ENCODE data around the gene SPG7. TPM values are rescaled to one million over a fixed set of nuclear protein-coding genes. Genes with fewer than 3 reads are reported as not detected.
A peak's percentile ranks its signal among the peaks of the same experiment; 100 is the strongest.

Gene SPG7
- total RNA-seq, 1 experiment from 2014 or later = 141 TPM

- H3K27me3 Mint-ChIP-seq (ENCODE audit: low read depth) = no peaks in the 10 kb centered on the region
- POLR2A ChIA-PET = no interaction called here
- CTCF ChIA-PET = interaction anchor here (1.3 kb wide), 1 partner anchor 48 kb away, joined by 4 read pairs; no protein-coding TSS in a partner anchor
- H3K36me3 Mint-ChIP-seq = no peaks in the 10 kb centered on the region
- peak overlapping the region; percentile 28 for H3K27ac Mint-ChIP-seq
- TF ChIP-seq FOXK1 (CRISPR knock-in tag; IDR thresholded peaks at IDR 0.05) (no peak), NR2C2 (CRISPR knock-in tag; IDR thresholded peaks at IDR 0.05) (no peak), ZNF396 (CRISPR knock-in tag; IDR thresholded peaks at IDR 0.05; ENCODE audit: borderline replicate concordance) (no peak), ZNF121 (CRISPR knock-in tag; IDR thresholded peaks at IDR 0.05) (no peak), AFF4 (CRISPR knock-in tag; IDR thresholded peaks at IDR 0.05; ENCODE audit: borderline replicate concordance) (no peak), CBFB (CRISPR knock-in tag; IDR thresholded peaks at IDR 0.05; ENCODE audit: low read depth) (no peak), ZNF219 (CRISPR knock-in tag; IDR thresholded peaks at IDR 0.05; ENCODE audit: borderline replicate concordance) (no peak), AR (CRISPR knock-in tag; IDR thresholded peaks at IDR 0.05) (no peak), IRF2 (CRISPR knock-in tag; IDR thresholded peaks at IDR 0.05; ENCODE audit: borderline replicate concordance, low read depth) (no peak), ZNF317 (CRISPR knock-in tag; IDR thresholded peaks at IDR 0.05; ENCODE audit: borderline replicate concordance, low read depth) (no peak), ZNF138 (CRISPR knock-in tag; conservative IDR thresholded peaks at IDR 0.05) (no peak), TP53 (CRISPR knock-in tag; IDR thresholded peaks at IDR 0.05) (no peak), ZNF425 (CRISPR knock-in tag; conservative IDR thresholded peaks at IDR 0.05) (no peak), HMGXB4 (CRISPR knock-in tag; IDR thresholded peaks at IDR 0.05) (no peak)
- TF ChIP-seq, protein P1, sequence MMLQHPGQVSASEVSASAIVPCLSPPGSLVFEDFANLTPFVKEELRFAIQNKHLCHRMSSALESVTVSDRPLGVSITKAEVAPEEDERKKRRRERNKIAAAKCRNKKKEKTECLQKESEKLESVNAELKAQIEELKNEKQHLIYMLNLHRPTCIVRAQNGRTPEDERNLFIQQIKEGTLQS (CRISPR knock-in tag; conservative IDR thresholded peaks at IDR 0.05) = no peak
- TF ChIP-seq, protein P2, sequence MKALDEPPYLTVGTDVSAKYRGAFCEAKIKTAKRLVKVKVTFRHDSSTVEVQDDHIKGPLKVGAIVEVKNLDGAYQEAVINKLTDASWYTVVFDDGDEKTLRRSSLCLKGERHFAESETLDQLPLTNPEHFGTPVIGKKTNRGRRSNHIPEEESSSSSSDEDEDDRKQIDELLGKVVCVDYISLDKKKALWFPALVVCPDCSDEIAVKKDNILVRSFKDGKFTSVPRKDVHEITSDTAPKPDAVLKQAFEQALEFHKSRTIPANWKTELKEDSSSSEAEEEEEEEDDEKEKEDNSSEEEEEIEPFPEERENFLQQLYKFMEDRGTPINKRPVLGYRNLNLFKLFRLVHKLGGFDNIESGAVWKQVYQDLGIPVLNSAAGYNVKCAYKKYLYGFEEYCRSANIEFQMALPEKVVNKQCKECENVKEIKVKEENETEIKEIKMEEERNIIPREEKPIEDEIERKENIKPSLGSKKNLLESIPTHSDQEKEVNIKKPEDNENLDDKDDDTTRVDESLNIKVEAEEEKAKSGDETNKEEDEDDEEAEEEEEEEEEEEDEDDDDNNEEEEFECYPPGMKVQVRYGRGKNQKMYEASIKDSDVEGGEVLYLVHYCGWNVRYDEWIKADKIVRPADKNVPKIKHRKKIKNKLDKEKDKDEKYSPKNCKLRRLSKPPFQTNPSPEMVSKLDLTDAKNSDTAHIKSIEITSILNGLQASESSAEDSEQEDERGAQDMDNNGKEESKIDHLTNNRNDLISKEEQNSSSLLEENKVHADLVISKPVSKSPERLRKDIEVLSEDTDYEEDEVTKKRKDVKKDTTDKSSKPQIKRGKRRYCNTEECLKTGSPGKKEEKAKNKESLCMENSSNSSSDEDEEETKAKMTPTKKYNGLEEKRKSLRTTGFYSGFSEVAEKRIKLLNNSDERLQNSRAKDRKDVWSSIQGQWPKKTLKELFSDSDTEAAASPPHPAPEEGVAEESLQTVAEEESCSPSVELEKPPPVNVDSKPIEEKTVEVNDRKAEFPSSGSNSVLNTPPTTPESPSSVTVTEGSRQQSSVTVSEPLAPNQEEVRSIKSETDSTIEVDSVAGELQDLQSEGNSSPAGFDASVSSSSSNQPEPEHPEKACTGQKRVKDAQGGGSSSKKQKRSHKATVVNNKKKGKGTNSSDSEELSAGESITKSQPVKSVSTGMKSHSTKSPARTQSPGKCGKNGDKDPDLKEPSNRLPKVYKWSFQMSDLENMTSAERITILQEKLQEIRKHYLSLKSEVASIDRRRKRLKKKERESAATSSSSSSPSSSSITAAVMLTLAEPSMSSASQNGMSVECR (CRISPR knock-in tag; IDR thresholded peaks at IDR 0.05; ENCODE audit: borderline replicate concordance) = no peak
- TF ChIP-seq, protein P3, sequence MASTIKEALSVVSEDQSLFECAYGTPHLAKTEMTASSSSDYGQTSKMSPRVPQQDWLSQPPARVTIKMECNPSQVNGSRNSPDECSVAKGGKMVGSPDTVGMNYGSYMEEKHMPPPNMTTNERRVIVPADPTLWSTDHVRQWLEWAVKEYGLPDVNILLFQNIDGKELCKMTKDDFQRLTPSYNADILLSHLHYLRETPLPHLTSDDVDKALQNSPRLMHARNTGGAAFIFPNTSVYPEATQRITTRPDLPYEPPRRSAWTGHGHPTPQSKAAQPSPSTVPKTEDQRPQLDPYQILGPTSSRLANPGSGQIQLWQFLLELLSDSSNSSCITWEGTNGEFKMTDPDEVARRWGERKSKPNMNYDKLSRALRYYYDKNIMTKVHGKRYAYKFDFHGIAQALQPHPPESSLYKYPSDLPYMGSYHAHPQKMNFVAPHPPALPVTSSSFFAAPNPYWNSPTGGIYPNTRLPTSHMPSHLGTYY (CRISPR knock-in tag; IDR thresholded peaks at IDR 0.05) = no peak
- TF ChIP-seq, protein P4, sequence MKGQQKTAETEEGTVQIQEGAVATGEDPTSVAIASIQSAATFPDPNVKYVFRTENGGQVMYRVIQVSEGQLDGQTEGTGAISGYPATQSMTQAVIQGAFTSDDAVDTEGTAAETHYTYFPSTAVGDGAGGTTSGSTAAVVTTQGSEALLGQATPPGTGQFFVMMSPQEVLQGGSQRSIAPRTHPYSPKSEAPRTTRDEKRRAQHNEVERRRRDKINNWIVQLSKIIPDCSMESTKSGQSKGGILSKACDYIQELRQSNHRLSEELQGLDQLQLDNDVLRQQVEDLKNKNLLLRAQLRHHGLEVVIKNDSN (CRISPR knock-in tag; IDR thresholded peaks at IDR 0.05) = no peak
- ATAC-seq (no peak), DNase-seq (ENCODE audit: low spot score) (no peak)
- H3K4me3 Mint-ChIP-seq = no peak overlapping the region
- peaks cover 3% of the 10 kb centered on the region; the same call in 1 of the 2 replicates for H3K9me3 Mint-ChIP-seq
- H3K4me1 Mint-ChIP-seq = peaks cover 63% of the 10 kb centered on the region
Measured at GRCh38 chr16:89473791-89474414, 34.3 kb upstream of the SPG7 start.

Measured in WTC11 (cell line).